Type B pancreatic cell (in vitro differentiated cells): ENCODE measurements around the gene FMN1. TPM values are rescaled to one million over a fixed set of nuclear protein-coding genes. Genes with fewer than 3 reads are reported as not detected.
A peak's percentile ranks its signal among the peaks of the same experiment; 100 is the strongest.

ENCODE experiments used
- DNase-seq: peaks from one replicate; pipeline ENCODE4 v3.0.0; 2021; ENCODE audit warnings: mixed read lengths; ENCODE audit not compliant: unreplicated experiment; ENCODE audit errors: extremely low spot score
- H3K27ac Mint-ChIP-seq: 2 replicates; pipeline ENCODE4 v1.8.0; 2021; ENCODE audit warnings: mild to moderate bottlenecking, mixed read lengths
- H3K27me3 Mint-ChIP-seq: 2 replicates; pipeline ENCODE4 v1.8.0; 2021; ENCODE audit warnings: mixed read lengths
- H3K36me3 Mint-ChIP-seq: 2 replicates; pipeline ENCODE4 v1.8.0; 2021; ENCODE audit warnings: mixed read lengths
- H3K4me1 Mint-ChIP-seq: one replicate; pipeline ENCODE4 v1.8.0; 2021; ENCODE audit warnings: mixed read lengths; ENCODE audit not compliant: unreplicated experiment
- H3K4me3 Mint-ChIP-seq: 2 replicates; pipeline ENCODE4 v1.8.0; 2021; ENCODE audit warnings: mild to moderate bottlenecking, mixed read lengths
- H3K9me3 Mint-ChIP-seq: 2 replicates; pipeline ENCODE4 v1.8.0; 2021; ENCODE audit warnings: mixed read lengths
- CTCF ChIP-seq: fragments of 200-600 bp; sonication (generic); conservative IDR thresholded peaks from 2 replicates; pipeline ENCODE4 v1.5.0; 2021; ENCODE audit warnings: antibody characterized with exemption, mild to moderate bottlenecking
- total RNA-seq: library from RNA; stranded (reverse); gene quantifications from 2 replicates; pipeline ENCODE4 v1.2.1, GENCODE V29; 2021; ENCODE audit warnings: low replicate concordance

The FMN1 gene
- total RNA-seq, 1 donor from 2014 or later = 22.1 TPM

- Mint-ChIP-seq H3K27ac (no peak overlapping the region), H3K4me1 (peaks cover 13% of the 10 kb centered on the region), H3K4me3 (no peak overlapping the region), H3K36me3 (peaks cover 23% of the 10 kb centered on the region), H3K9me3 (no peaks in the 10 kb centered on the region), H3K27me3 (peaks cover 75% of the 10 kb centered on the region)
- TF ChIP-seq CTCF = no peak
- no peak for DNase-seq
Observed at GRCh38 chr15:32722136-32722535, 472.4 kb downstream of the FMN1 start.

- no peak overlapping the region for H3K27ac Mint-ChIP-seq
Observed at GRCh38 chr15:32721596-32721995, 472.9 kb downstream of the FMN1 start.

GRCh38 chr15:32718821-32719716, 475.4 kb downstream of the FMN1 start:
- Mint-ChIP-seq H3K27ac (no peak overlapping the region), H3K4me3 (peak overlapping the region; percentile 81), H3K27me3 (peaks cover 87% of the 10 kb centered on the region), H3K4me1 (peaks cover 18% of the 10 kb centered on the region), H3K9me3 (no peaks in the 10 kb centered on the region), H3K36me3 (peaks cover 9% of the 10 kb centered on the region)
- no peak for DNase-seq
- TF ChIP-seq CTCF = no peak

More at GRCh38 chr15:32721596-32721995, 472.9 kb downstream of the FMN1 start:
- Mint-ChIP-seq H3K4me3 (no peak overlapping the region), H3K4me1 (peaks cover 17% of the 10 kb centered on the region), H3K36me3 (peaks cover 23% of the 10 kb centered on the region), H3K27me3 (peaks cover 76% of the 10 kb centered on the region), H3K9me3 (no peaks in the 10 kb centered on the region)
- DNase-seq = no peak
- no peak for TF ChIP-seq CTCF

GRCh38 chr15:32718227-32718820, 476.2 kb downstream of the FMN1 start:
- Mint-ChIP-seq H3K27me3 (peaks cover 94% of the 10 kb centered on the region), H3K9me3 (no peaks in the 10 kb centered on the region), H3K4me1 (peaks cover 18% of the 10 kb centered on the region), H3K4me3 (peak overlapping the region; percentile 81), H3K27ac (no peak overlapping the region), H3K36me3 (peaks cover 9% of the 10 kb centered on the region)
- no peak for TF ChIP-seq CTCF
- DNase-seq = no peak

GRCh38 chr15:32717426-32718226, 476.9 kb downstream of the FMN1 start, which contains the start of gene GREM1:
Gene GREM1, plus strand, starts transcription at chr15:32718004. Its CDS starts 12,687 bp downstream, at chr15:32730691.
- Mint-ChIP-seq H3K9me3 (no peaks in the 10 kb centered on the region), H3K36me3 (peaks cover 4% of the 10 kb centered on the region), H3K27me3 (peaks cover 94% of the 10 kb centered on the region), H3K27ac (no peak within 1 kb of the TSS), H3K4me1 (peaks cover 18% of the 10 kb centered on the region), H3K4me3 (peak within 1 kb of the TSS; percentile 85)
- no peak for TF ChIP-seq CTCF
- peak; percentile 78 for DNase-seq
